ENCODE measurements around the gene SKP1.

The SKP1 gene

DNA sequence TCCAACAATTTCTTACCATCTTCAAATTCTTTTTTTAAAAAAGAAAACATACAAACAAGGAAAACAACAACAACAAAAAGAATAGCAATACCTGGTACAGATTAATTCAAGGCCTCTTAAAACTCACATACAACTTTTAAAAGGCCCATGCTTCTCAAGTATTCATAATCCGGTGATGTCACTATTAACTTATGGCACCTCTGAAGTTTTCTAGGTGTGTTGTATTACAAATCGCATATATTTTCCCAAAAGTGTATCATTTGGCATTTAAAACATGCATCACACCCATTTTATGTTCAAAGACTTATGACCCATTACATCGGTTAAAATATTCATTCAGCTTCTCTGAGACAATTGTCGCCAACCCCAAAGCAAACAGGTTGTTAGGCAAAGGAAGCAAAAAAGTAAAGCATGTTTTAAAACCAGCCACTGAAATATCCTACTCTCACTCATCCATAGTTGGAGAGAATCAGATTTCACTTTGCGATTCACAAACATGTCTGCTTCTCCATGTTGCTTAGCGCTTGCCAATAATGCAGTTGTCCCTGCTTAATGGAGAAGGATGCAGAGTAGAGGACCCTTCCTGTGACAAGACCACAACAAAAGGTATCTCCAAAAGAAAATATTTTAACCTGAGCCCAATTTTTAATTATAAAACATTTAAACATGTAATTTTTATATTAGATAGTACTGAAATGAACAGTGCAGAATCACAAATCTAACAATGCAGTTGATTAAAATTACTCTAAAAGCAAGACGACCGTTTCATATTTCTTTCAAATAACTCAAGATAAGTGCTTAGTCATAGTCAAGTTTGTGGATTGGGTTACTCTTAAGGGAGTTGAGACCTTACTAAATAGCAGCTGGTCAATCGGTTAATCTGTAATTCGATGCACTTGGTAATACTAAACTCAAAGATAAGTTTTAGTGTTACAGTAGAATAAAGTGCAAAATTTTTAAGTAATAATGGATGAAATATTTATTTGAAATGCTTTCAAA, 1.6 kb downstream of the SKP1 start:
- Histone ChIP-seq H3K36me3 (ENCODE audit: control insufficient read depth in 2 of 2, insufficient read depth in 1 of 2, low read length in 2 of 2) (peaks cover 17 to 36% of the 10 kb centered on the region in 2 experiments), H3K27ac (ENCODE audit: extremely low read depth, low read depth, low read length) (0 out of 2 replicates have a peak overlapping the region, but pooled peaks have one; percentile 4), H3K4me3 (ENCODE audit: low read depth, low read length) (peak overlapping the region; percentile 96), H3K9me3 (ENCODE audit: control insufficient read depth, insufficient read depth, low read depth, low read length) (no peaks in the 10 kb centered on the region), H3K4me1 (ENCODE audit: control insufficient read depth, insufficient read depth, low read length) (peaks cover 10% of the 10 kb centered on the region)
- ChIA-PET CTCF (interaction anchor here (1.2 kb wide), 1 partner anchor 113 kb away, joined by 3 read pairs; no protein-coding TSS in a partner anchor), POLR2A (interaction anchor here (0.7 to 1.6 kb wide), 6 partner anchors 21 to 617 kb away, joined by 3 to 15 read pairs (median 4); partner anchors contain the start of genes PPP2CA and UBE2B)
- TF ChIP-seq PRDM1 (tag by site-specific recombination; IDR thresholded peaks at IDR 0.05) (peak; percentile 93), ZNF426 (tag by site-specific recombination; IDR thresholded peaks at IDR 0.05) (0 out of 2 replicates have a peak, but pooled peaks have one; percentile 5), ZNF830 (tag by site-specific recombination; IDR thresholded peaks at IDR 0.05; ENCODE audit: low read depth) (no peak), IKZF3 (tag by site-specific recombination; IDR thresholded peaks at IDR 0.05) (peak; percentile 43; the same call in 1 of the 2 replicates), ZNF560 (tag by site-specific recombination; IDR thresholded peaks at IDR 0.05; ENCODE audit: borderline replicate concordance) (no peak), WT1 (tag by site-specific recombination; IDR thresholded peaks at IDR 0.05) (peak; percentile 39; the same call in 1 of the 2 replicates), ZNF366 (tag by site-specific recombination; conservative IDR thresholded peaks at IDR 0.05) (peak; percentile 72), TCF7L2 (IDR thresholded peaks at IDR 0.05; ENCODE audit: borderline replicate concordance, low read depth, low read length) (no peak), YY1 (tag by site-specific recombination; IDR thresholded peaks at IDR 0.05) (peak; percentile 29; the same call in 1 of the 2 replicates), ZNF10 (tag by site-specific recombination; IDR thresholded peaks at IDR 0.05) (peak; percentile 69; the same call in 1 of the 2 replicates), ZBTB17 (tag by site-specific recombination; IDR thresholded peaks at IDR 0.05) (peak; percentile 70), SCRT2 (tag by site-specific recombination; IDR thresholded peaks at IDR 0.05) (peak; percentile 95), FEZF1 (tag by site-specific recombination; IDR thresholded peaks at IDR 0.05) (no peak), KLF10 (tag by site-specific recombination; IDR thresholded peaks at IDR 0.05) (0 out of 2 replicates have a peak, but pooled peaks have one; percentile 23), ZXDB (tag by site-specific recombination; IDR thresholded peaks at IDR 0.05) (peak; percentile 33; the same call in 1 of the 2 replicates), ZNF785 (tag by site-specific recombination; IDR thresholded peaks at IDR 0.05) (no peak), SP7 (tag by site-specific recombination; IDR thresholded peaks at IDR 0.05) (peak; percentile 15; the same call in 1 of the 2 replicates), ZNF394 (tag by site-specific recombination; IDR thresholded peaks at IDR 0.05; ENCODE audit: borderline replicate concordance) (peak; percentile 45; the same call in 1 of the 2 replicates), MYNN (tag by site-specific recombination; IDR thresholded peaks at IDR 0.05; ENCODE audit: borderline replicate concordance) (peak; percentile 53; the same call in 1 of the 2 replicates), ZNF404 (tag by site-specific recombination; IDR thresholded peaks at IDR 0.05) (no peak), ZNF19 (tag by site-specific recombination; IDR thresholded peaks at IDR 0.05; ENCODE audit: low read depth) (no peak), ZNF335 (tag by site-specific recombination; conservative IDR thresholded peaks at IDR 0.05) (0 out of 2 replicates have a peak, but pooled peaks have one; percentile 32), ZEB2 (tag by site-specific recombination; IDR thresholded peaks at IDR 0.05) (0 out of 2 replicates have a peak, but pooled peaks have one; percentile 16)
- TF ChIP-seq, protein P1, sequence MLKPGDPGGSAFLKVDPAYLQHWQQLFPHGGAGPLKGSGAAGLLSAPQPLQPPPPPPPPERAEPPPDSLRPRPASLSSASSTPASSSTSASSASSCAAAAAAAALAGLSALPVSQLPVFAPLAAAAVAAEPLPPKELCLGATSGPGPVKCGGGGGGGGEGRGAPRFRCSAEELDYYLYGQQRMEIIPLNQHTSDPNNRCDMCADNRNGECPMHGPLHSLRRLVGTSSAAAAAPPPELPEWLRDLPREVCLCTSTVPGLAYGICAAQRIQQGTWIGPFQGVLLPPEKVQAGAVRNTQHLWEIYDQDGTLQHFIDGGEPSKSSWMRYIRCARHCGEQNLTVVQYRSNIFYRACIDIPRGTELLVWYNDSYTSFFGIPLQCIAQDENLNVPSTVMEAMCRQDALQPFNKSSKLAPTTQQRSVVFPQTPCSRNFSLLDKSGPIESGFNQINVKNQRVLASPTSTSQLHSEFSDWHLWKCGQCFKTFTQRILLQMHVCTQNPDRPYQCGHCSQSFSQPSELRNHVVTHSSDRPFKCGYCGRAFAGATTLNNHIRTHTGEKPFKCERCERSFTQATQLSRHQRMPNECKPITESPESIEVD (tag by site-specific recombination; IDR thresholded peaks at IDR 0.05): peak; percentile 76
- TF ChIP-seq, protein P2, sequence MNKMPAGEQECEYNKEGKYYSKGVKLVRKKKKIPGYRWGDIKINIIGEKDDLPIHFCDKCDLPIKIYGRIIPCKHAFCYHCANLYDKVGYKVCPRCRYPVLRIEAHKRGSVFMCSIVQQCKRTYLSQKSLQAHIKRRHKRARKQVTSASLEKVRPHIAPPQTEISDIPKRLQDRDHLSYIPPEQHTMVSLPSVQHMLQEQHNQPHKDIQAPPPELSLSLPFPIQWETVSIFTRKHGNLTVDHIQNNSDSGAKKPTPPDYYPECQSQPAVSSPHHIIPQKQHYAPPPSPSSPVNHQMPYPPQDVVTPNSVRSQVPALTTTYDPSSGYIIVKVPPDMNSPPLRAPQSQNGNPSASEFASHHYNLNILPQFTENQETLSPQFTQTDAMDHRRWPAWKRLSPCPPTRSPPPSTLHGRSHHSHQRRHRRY (tag by site-specific recombination; IDR thresholded peaks at IDR 0.05): no peak
- TF ChIP-seq, protein P3, sequence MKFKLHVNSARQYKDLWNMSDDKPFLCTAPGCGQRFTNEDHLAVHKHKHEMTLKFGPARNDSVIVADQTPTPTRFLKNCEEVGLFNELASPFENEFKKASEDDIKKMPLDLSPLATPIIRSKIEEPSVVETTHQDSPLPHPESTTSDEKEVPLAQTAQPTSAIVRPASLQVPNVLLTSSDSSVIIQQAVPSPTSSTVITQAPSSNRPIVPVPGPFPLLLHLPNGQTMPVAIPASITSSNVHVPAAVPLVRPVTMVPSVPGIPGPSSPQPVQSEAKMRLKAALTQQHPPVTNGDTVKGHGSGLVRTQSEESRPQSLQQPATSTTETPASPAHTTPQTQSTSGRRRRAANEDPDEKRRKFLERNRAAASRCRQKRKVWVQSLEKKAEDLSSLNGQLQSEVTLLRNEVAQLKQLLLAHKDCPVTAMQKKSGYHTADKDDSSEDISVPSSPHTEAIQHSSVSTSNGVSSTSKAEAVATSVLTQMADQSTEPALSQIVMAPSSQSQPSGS (tag by site-specific recombination; IDR thresholded peaks at IDR 0.05; ENCODE audit: low read depth): peak; percentile 92
- TF ChIP-seq, protein P4, sequence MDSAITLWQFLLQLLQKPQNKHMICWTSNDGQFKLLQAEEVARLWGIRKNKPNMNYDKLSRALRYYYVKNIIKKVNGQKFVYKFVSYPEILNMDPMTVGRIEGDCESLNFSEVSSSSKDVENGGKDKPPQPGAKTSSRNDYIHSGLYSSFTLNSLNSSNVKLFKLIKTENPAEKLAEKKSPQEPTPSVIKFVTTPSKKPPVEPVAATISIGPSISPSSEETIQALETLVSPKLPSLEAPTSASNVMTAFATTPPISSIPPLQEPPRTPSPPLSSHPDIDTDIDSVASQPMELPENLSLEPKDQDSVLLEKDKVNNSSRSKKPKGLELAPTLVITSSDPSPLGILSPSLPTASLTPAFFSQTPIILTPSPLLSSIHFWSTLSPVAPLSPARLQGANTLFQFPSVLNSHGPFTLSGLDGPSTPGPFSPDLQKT (IDR thresholded peaks at IDR 0.05; ENCODE audit: borderline replicate concordance, low read depth, low read length): no peak
- TF ChIP-seq, protein P5, sequence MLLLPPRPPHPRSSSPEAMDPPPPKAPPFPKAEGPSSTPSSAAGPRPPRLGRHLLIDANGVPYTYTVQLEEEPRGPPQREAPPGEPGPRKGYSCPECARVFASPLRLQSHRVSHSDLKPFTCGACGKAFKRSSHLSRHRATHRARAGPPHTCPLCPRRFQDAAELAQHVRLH (tag by site-specific recombination; IDR thresholded peaks at IDR 0.05): no peak
- TF ChIP-seq, protein P6, sequence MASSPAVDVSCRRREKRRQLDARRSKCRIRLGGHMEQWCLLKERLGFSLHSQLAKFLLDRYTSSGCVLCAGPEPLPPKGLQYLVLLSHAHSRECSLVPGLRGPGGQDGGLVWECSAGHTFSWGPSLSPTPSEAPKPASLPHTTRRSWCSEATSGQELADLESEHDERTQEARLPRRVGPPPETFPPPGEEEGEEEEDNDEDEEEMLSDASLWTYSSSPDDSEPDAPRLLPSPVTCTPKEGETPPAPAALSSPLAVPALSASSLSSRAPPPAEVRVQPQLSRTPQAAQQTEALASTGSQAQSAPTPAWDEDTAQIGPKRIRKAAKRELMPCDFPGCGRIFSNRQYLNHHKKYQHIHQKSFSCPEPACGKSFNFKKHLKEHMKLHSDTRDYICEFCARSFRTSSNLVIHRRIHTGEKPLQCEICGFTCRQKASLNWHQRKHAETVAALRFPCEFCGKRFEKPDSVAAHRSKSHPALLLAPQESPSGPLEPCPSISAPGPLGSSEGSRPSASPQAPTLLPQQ (tag by site-specific recombination; IDR thresholded peaks at IDR 0.05): peak; percentile 26; the same call in 1 of the 2 replicates

All from HEK293 (cell line).